HL-60/S4 treated with retinoic acid at 250 ng/mL for 4 days and 3 days (cell line): ENCODE measurements around the gene RGL4.
"Not testable (repeated sequence)": the region's sequence is repeated elsewhere in the genome, so short reads cannot be mapped to it uniquely, and the experiment has no call there.

Experiments
- in situ Hi-C: fragments of 300-500 bp; cut with MboI; formaldehyde crosslinking; loops from 2 replicates; pipeline ENCODE4 v1.7.0; 2022; ENCODE audit warnings: low sequenced_read_pairs

RGL4 gene

DNA sequence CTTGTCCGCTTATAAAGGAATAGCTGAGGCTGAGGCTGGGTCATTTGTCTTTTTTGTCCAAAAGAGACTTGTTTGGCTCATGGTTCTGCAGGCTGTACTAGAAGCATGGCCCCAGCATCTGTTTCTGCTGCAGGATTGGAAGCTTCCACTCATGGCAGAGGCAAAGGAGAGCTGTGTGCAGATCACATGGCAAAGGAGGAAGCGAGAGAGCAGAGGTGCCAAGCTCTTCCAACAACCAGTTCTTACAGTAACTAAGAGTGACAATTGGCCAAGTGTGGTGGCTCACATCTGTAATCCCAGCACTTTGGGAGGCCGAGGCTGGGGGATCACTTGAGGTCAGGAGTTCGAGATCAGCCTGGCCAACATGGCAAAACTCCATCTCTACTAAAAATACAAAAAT, 37.3 kb downstream of the RGL4 start:
- in situ Hi-C loops = not testable (repeated sequence)

DNA sequence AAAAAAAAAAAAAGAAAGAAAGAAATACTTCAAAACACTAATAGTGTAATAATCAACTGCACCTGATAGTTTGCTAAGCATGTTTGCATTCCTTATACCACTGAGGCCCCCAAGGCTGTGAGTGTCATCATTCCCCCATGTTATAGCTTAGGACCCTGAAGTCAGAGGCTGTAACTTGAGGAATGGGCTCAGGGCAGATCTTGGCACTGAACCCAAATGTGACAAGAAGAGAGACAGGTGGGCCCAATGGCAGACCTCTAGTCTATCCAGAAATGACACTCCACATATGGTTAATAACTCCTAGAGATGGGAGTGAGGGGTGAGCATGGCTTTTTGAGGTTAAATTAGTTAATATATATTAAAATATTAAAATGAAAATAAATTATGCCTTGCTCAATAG, 46.9 kb downstream of the RGL4 start:
- in situ Hi-C loops = no loop called here

DNA sequence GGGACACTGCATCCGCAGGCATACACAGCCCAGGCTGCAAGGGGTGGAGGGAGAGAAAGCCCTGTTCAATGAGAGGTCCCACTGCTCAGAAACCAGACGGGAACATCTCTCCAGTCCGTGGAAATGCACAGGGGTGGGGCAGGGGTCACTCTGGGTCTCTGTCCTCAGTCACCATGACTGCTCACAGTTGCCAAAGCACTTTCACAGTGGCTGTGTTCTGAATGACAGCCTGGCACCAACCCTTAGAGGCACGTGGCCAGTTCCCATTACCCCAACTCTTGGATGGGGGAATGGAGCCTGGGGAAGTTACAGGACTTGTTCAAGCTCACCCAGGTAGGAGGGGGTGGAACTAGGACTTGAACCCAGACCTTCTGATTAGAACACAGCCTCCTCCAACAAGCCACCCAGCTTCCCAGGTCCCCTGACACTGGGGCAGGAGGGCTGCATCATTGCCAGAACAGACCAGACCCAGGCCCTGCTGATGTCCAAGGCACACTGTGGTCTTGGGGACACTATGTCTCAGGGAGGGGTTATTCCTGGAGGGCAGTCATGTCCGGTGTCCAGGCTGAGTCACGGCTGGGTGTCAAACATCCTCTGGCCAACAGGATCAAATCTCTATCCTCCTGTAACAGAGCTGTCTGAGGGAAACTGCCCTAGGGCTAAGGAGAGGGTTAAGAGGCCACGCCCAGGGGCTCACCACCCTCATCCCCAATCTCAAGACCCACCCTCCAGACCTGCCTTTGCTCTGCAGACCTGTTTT, 51.9 kb downstream of the RGL4 start:
- in situ Hi-C loops = no loop called here

DNA sequence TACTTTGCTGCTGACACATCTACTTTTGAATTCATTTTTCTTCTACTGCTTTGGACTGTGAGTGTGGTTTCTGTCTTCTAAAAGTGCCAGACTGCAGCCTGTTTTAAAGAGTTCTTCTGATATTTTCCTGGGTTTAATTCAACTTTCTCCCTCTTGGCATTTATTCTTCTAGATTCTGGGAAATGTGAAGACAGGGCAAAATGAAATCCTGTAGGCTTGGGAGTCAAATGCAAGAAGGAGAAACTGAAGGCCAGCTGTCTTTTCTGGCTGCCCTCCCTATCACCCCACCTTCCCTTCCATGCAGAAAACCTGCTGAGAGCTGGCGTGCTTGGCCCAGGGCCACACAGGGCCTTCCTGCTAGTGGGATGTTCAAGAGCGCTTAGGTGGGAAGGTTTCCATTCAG, 52.5 kb downstream of the RGL4 start:
- in situ Hi-C loops = no loop called here

DNA sequence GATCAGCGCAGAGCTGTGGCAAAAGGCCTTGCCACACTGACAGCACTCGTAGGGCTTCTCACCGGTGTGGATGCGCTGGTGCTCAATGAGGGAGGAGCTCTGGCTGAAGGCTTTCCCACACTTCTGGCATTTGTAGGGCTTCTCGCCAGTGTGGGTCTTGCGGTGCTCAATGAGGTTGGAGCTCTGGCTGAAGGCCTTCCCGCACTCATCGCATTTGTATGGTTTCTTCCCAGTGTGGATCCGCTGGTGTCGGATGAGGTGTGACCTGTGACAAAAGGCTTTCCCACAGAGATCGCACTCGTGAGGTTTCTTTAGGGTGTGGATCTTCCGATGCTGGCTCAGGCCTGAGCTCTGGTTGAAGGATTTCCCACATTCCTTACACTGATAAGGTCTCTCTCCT, 53.2 kb downstream of the RGL4 start:
- in situ Hi-C loops = no loop called here

DNA sequence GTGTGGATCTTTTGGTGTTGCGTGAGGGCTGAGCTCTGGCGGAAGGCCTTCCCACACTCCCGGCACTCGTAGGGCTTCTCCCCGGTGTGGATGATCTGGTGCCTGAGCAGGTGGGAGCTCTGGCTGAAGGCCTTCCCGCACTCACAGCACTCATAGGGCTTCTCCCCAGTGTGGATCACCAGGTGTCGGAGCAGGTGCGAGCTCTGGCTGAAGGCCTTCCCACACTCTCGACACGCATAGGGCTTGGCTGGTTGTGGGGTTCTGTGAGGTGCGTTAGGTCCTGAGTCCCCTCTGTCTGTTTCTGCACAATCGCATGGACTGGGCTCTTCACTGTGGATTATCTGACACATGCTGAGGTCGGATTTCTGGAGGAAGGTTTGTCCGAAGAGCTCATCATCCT, 53.7 kb downstream of the RGL4 start:
- in situ Hi-C loops = no loop called here

DNA sequence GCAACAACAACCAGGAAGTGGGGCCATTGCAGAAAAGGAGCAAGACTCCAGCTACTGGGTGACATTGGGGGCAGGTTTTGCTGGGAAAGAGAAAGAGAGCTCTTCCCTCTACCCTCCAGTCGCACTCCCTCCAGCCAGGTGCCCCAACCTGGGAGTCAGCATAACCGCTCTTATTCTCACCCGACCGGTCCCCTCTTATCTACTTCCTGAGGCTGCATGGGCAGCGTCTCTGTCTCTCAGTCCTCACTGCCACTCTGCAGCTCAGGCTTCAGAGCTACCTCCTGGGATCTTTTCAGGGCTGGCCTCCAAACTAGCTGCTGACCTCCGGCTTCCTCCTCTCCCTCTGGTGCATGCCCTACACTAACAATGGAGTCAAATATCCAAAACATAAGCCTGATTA, 55.0 kb downstream of the RGL4 start:
- in situ Hi-C loops = no loop called here
